ENCODE results near the gene HOTAIR.

Gene HOTAIR

DNA sequence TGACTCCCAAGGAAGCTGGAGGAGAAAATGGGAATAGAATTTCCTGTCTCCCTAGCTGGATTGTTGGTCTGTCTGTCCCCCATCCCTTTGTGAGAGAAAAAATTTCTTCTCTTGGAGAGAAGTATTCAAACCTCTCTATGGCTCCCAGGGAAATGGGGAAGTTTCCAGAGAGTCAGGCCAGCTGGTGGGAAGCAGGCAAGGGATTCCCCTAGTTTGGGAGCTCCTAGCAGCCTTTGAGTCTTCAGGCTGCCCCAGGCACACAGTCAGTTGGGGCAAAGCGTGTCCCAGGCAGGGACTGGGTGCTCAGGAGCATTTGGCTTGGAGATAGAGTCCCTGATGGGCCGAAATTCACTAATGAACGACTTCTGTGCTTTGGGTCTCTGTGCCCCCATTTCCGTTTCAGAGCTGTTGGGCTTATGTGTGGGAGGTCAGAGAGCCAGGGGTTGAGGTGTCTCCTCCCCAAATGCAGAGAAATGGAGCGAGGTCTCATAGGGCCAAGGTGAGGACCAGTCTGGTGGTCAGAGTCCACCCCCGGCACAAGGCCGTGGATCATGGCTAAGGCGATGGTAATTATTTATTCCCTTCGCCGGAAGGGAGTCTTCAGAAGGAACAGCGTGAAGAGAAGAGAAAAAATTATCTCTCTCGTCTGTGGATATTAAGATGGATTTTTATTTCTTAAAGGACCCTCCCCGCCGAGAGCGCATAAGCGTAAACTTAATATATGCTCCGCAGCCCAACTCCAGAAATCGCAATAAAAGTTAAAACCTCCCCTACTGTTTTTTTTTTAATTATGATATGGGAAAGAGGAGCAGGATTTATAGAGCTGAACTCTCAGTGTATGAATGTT, 18.6 kb upstream of the HOTAIR start:
- Histone ChIP-seq H3K9me3 (ENCODE audit: low read length) (no peaks in the 10 kb centered on the region), H3K36me3 (ENCODE audit: insufficient read depth, low read length) (no peaks in the 10 kb centered on the region), H3K4me1 (ENCODE audit: insufficient read depth, low read length) (peaks cover 7% of the 10 kb centered on the region), H2AFZ (ENCODE audit: low read depth, low read length) (no peak overlapping the region), H3K4me3 (ENCODE audit: low read length) (no peak overlapping the region), H3K27me3 (ENCODE audit: insufficient read depth, low read length) (peaks cover 98% of the 10 kb centered on the region)

DNA sequence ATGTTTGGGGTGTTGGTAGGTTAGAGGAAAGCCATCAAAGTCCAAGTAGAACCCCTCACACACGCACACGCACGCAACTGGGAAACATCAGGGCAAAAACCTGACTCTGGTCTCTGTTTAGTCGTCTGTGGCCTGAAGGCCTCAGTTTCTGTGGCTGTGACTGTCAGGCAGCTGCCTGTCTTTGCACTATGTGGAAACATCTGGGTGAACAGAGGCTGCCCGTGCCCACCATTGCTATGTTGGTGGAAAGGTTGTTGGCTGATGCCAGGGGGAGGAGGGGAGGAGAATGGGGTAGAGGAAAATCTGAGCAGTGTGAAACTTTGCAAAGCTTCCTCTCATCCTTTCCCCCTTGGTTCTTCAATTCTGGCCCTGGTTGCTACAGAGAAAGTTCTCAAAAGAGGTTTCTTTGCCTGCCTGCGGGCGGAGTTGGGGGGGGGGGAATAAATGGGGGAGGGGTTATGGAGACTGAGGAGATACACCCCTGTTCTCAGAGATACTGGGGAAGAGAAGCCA, 17.7 kb upstream of the HOTAIR start:
- Histone ChIP-seq H3K9me3 (ENCODE audit: low read length) (no peaks in the 10 kb centered on the region), H3K4me1 (ENCODE audit: insufficient read depth, low read length) (peaks cover 7% of the 10 kb centered on the region), H3K27me3 (ENCODE audit: insufficient read depth, low read length) (peaks cover 98% of the 10 kb centered on the region), H2AFZ (ENCODE audit: low read depth, low read length) (no peak overlapping the region), H3K36me3 (ENCODE audit: insufficient read depth, low read length) (no peaks in the 10 kb centered on the region), H3K4me3 (ENCODE audit: low read length) (no peak overlapping the region)

GRCh38 chr12:53991077-53991460, 16.3 kb upstream of the HOTAIR start:
- peaks cover 7% of the 10 kb centered on the region for H3K4me1 ChIP-seq (ENCODE audit: insufficient read depth, low read length)
- no peaks in the 10 kb centered on the region for H3K9me3 ChIP-seq (ENCODE audit: low read length)
- H3K36me3 ChIP-seq (ENCODE audit: insufficient read depth, low read length) = no peaks in the 10 kb centered on the region
- H3K27me3 ChIP-seq (ENCODE audit: insufficient read depth, low read length) = peaks cover 98% of the 10 kb centered on the region
- no peak overlapping the region for H2AFZ ChIP-seq (ENCODE audit: low read depth, low read length)
- H3K4me3 ChIP-seq (ENCODE audit: low read length) = no peak overlapping the region

GRCh38 chr12:53990311-53991076, 15.7 kb upstream of the HOTAIR start:
- Histone ChIP-seq H2AFZ (ENCODE audit: low read depth, low read length) (no peak overlapping the region), H3K27me3 (ENCODE audit: insufficient read depth, low read length) (peaks cover 98% of the 10 kb centered on the region), H3K4me3 (ENCODE audit: low read length) (no peak overlapping the region), H3K36me3 (ENCODE audit: insufficient read depth, low read length) (no peaks in the 10 kb centered on the region), H3K4me1 (ENCODE audit: insufficient read depth, low read length) (peaks cover 5% of the 10 kb centered on the region), H3K9me3 (ENCODE audit: low read length) (no peaks in the 10 kb centered on the region)

GRCh38 chr12:53989227-53990113, 14.7 kb upstream of the HOTAIR start:
- Histone ChIP-seq H3K4me3 (ENCODE audit: low read length) (no peak overlapping the region), H2AFZ (ENCODE audit: low read depth, low read length) (no peak overlapping the region), H3K27me3 (ENCODE audit: insufficient read depth, low read length) (peaks cover 94% of the 10 kb centered on the region), H3K4me1 (ENCODE audit: insufficient read depth, low read length) (no peaks in the 10 kb centered on the region), H3K36me3 (ENCODE audit: insufficient read depth, low read length) (no peaks in the 10 kb centered on the region), H3K9me3 (ENCODE audit: low read length) (no peaks in the 10 kb centered on the region)

GRCh38 chr12:53988541-53989226, 13.9 kb upstream of the HOTAIR start:
- Histone ChIP-seq H3K9me3 (ENCODE audit: low read length) (no peaks in the 10 kb centered on the region), H3K4me3 (ENCODE audit: low read length) (no peak overlapping the region), H3K36me3 (ENCODE audit: insufficient read depth, low read length) (no peaks in the 10 kb centered on the region), H3K27me3 (ENCODE audit: insufficient read depth, low read length) (peaks cover 94% of the 10 kb centered on the region), H3K4me1 (ENCODE audit: insufficient read depth, low read length) (no peaks in the 10 kb centered on the region), H2AFZ (ENCODE audit: low read depth, low read length) (no peak overlapping the region)

DNA sequence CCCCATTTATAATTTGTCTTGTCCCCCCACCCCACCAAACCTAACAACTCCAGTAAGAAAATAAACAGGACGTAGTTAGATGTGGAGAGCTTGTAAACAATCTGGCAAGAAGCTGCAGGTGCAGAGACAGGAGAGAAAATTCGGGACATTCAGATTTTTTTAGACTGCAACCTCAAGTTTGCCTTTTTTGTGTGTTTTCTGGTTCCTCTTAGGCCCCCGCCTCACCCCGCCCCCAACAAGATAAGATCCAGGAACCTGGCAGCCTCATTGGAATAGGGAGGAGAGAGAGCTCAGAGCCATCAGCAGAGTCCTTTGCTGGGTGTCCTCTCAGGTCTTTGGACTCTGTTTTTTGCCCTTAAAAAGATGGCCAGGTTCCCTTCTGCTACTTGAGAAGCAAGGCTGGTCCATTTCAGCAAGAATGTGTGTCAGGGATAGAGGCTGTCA, 13.1 kb upstream of the HOTAIR start:
- peaks cover 94% of the 10 kb centered on the region for H3K27me3 ChIP-seq (ENCODE audit: insufficient read depth, low read length)
- H3K4me1 ChIP-seq (ENCODE audit: insufficient read depth, low read length) = no peaks in the 10 kb centered on the region
- H3K9me3 ChIP-seq (ENCODE audit: low read length) = no peaks in the 10 kb centered on the region
- H3K36me3 ChIP-seq (ENCODE audit: insufficient read depth, low read length) = no peaks in the 10 kb centered on the region
- H2AFZ ChIP-seq (ENCODE audit: low read depth, low read length) = no peak overlapping the region
- no peak overlapping the region for H3K4me3 ChIP-seq (ENCODE audit: low read length)

DNA sequence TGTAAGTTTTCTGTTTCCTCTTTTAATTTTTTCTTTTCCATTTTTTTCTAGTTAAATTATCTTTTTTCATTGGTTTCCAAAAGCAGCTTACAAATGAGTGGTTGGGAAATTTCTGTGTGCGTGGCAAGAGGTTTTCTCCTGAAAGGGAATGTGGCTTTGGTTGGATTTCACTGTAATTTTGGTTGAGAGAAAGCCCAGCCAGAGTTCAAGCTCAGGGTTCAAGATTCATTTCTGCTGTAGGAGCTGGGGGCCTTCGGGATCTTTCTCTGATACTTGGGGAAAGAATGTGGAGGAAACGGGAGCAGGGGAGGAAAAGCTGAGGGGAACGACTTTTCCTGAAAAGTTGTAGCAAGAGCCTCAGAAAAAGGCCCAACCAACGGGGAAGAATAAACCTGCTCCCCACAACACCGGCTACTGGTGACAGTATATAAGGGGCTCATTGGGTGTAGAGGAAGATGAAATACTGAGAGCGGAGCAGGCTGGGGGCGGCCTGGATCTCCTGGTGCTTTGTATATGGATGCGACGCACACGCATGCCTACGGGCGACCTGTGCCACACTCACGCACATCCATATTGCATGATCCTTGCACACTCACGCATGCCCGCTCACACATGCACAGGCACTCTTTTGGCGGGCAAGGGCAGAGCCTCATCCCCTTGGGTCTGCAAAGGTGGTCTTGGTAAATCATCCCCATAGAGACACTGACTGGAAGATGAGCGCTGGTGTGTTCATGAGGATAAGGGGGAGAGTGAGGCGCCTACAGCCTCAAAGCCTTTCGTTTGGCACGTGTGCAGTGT, 12.1 kb upstream of the HOTAIR start:
- no peak overlapping the region for H2AFZ ChIP-seq (ENCODE audit: low read depth, low read length)
- no peak overlapping the region for H3K4me3 ChIP-seq (ENCODE audit: low read length)
- H3K36me3 ChIP-seq (ENCODE audit: insufficient read depth, low read length) = no peaks in the 10 kb centered on the region
- H3K9me3 ChIP-seq (ENCODE audit: low read length) = no peaks in the 10 kb centered on the region
- H3K4me1 ChIP-seq (ENCODE audit: insufficient read depth, low read length) = no peaks in the 10 kb centered on the region
- H3K27me3 ChIP-seq (ENCODE audit: insufficient read depth, low read length) = peaks cover 95% of the 10 kb centered on the region

GRCh38 chr12:53985994-53986685, 11.4 kb upstream of the HOTAIR start:
- Histone ChIP-seq H3K36me3 (ENCODE audit: insufficient read depth, low read length) (no peaks in the 10 kb centered on the region), H3K4me3 (ENCODE audit: low read length) (no peak overlapping the region), H2AFZ (ENCODE audit: low read depth, low read length) (no peak overlapping the region), H3K9me3 (ENCODE audit: low read length) (no peaks in the 10 kb centered on the region), H3K4me1 (ENCODE audit: insufficient read depth, low read length) (no peaks in the 10 kb centered on the region), H3K27me3 (ENCODE audit: insufficient read depth, low read length) (peaks cover 95% of the 10 kb centered on the region)

DNA sequence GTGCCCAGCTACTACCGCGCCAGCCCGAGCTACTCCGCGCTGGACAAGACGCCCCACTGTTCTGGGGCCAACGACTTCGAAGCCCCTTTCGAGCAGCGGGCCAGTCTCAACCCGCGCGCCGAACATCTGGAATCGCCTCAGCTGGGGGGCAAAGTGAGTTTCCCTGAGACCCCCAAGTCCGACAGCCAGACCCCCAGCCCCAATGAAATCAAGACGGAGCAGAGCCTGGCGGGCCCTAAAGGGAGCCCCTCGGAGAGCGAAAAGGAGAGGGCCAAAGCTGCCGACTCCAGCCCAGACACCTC, 10.9 kb upstream of the HOTAIR start:
- no peaks in the 10 kb centered on the region for H3K4me1 ChIP-seq (ENCODE audit: insufficient read depth, low read length)
- H3K27me3 ChIP-seq (ENCODE audit: insufficient read depth, low read length) = peaks cover 95% of the 10 kb centered on the region
- no peaks in the 10 kb centered on the region for H3K36me3 ChIP-seq (ENCODE audit: insufficient read depth, low read length)
- H3K9me3 ChIP-seq (ENCODE audit: low read length) = no peaks in the 10 kb centered on the region
- no peak overlapping the region for H2AFZ ChIP-seq (ENCODE audit: low read depth, low read length)
- H3K4me3 ChIP-seq (ENCODE audit: low read length) = no peak overlapping the region

DNA sequence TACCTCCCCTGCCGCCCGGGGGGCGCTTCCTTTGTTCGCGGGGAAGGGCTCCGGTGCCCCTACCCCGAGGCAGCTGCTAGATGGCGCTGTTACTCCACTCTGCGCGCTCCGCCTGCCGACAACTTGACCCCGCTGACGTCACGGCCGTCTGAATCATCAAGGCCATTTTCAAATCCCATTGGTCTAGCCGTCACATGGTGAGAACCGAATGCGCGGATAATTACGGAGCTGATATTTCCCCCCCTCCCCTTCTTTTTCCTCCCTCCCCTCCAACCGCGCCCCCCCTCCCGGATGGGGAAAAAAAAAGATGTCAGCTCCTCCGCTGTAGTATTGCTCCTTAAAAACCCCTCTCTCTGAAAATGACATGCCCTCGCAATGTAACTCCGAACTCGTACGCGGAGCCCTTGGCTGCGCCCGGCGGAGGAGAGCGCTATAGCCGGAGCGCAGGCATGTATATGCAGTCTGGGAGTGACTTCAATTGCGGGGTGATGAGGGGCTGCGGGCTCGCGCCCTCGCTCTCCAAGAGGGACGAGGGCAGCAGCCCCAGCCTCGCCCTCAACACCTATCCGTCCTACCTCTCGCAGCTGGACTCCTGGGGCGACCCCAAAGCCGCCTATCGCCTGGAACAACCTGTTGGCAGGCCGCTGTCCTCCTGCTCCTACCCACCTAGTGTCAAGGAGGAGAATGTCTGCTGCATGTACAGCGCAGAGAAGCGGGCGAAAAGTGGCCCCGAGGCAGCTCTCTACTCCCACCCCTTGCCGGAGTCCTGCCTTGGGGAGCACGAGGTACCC, 10.3 kb upstream of the HOTAIR start, which contains the start of gene HOXC10:
Gene HOXC10, plus strand, starts transcription at position 246 of the 791 bp plus-strand sequence. Its CDS starts 114 bp downstream, at position 360.
- peaks cover 94% of the 10 kb centered on the region for H3K27me3 ChIP-seq (ENCODE audit: insufficient read depth, low read length)
- no peak within 1 kb of the TSS for H3K4me3 ChIP-seq (ENCODE audit: low read length)
- H3K36me3 ChIP-seq (ENCODE audit: insufficient read depth, low read length) = no peaks in the 10 kb centered on the region
- H3K4me1 ChIP-seq (ENCODE audit: insufficient read depth, low read length) = no peaks in the 10 kb centered on the region
- H3K9me3 ChIP-seq (ENCODE audit: low read length) = no peaks in the 10 kb centered on the region
- H2AFZ ChIP-seq (ENCODE audit: low read depth, low read length) = peak within 1 kb of the TSS; percentile 15
